ENCODE data around the gene UBR2.

UBR2 gene

GRCh38 chr6:42561986-42562385, 1.8 kb upstream of the UBR2 start:
- no peak overlapping the region for H3K4me3 ChIP-seq (ENCODE audit: low read length, poor library complexity, severe bottlenecking)
- H3K4me2 ChIP-seq (ENCODE audit: low read depth, low read length, poor library complexity, severe bottlenecking), result no peak overlapping the region
- H3K9ac ChIP-seq (ENCODE audit: low read depth, low read length, poor library complexity, severe bottlenecking), result no peak overlapping the region
- H3K36me3 ChIP-seq (ENCODE audit: insufficient read depth, low read length), result no peaks in the 10 kb centered on the region
- H2AFZ ChIP-seq (ENCODE audit: low read length), result no peak overlapping the region
- H3K79me2 ChIP-seq (ENCODE audit: insufficient read depth, low read length), result peaks cover 31% of the 10 kb centered on the region
- H4K20me1 ChIP-seq (ENCODE audit: insufficient read depth, low read length, poor library complexity, severe bottlenecking), result peaks cover 15% of the 10 kb centered on the region
- no peaks in the 10 kb centered on the region for H3K9me2 ChIP-seq (replicated peaks; ENCODE audit: low read depth, low read length)
- H3F3A ChIP-seq (ENCODE audit: low read depth), result no peaks in the 10 kb centered on the region
- peaks cover 19% of the 10 kb centered on the region for H3K4me1 ChIP-seq (ENCODE audit: insufficient read depth, low read length, poor library complexity, severe bottlenecking)
- TF ChIP-seq CTCF (conservative IDR thresholded peaks at IDR 0.05; ENCODE audit: low read length) (no peak), EZH2phosphoT487 (IDR thresholded peaks at IDR 0.05; ENCODE audit: borderline replicate concordance) (no peak)
- H3K9me3 ChIP-seq (ENCODE audit: insufficient read depth, low read depth, low read length), result no peaks in the 10 kb centered on the region
- H3K27me3 ChIP-seq (ENCODE audit: insufficient read depth, low read length, poor library complexity, severe bottlenecking), result no peaks in the 10 kb centered on the region

GRCh38 chr6:42562788-42563405, 932 bp upstream of the UBR2 start:
- H3K36me3 ChIP-seq (ENCODE audit: insufficient read depth, low read length), result no peaks in the 10 kb centered on the region
- peaks cover 15% of the 10 kb centered on the region for H4K20me1 ChIP-seq (ENCODE audit: insufficient read depth, low read length, poor library complexity, severe bottlenecking)
- H3K9me3 ChIP-seq (ENCODE audit: insufficient read depth, low read depth, low read length), result no peaks in the 10 kb centered on the region
- peak overlapping the region; percentile 83 for H2AFZ ChIP-seq (ENCODE audit: low read length)
- no peak overlapping the region for H3K9ac ChIP-seq (ENCODE audit: low read depth, low read length, poor library complexity, severe bottlenecking)
- no peaks in the 10 kb centered on the region for H3K27me3 ChIP-seq (ENCODE audit: insufficient read depth, low read length, poor library complexity, severe bottlenecking)
- H3K4me2 ChIP-seq (ENCODE audit: low read depth, low read length, poor library complexity, severe bottlenecking), result peak overlapping the region; percentile 73
- peak overlapping the region; percentile 79 for H3K4me3 ChIP-seq (ENCODE audit: low read length, poor library complexity, severe bottlenecking)
- peaks cover 23% of the 10 kb centered on the region for H3K4me1 ChIP-seq (ENCODE audit: insufficient read depth, low read length, poor library complexity, severe bottlenecking)
- H3K79me2 ChIP-seq (ENCODE audit: insufficient read depth, low read length), result peaks cover 40% of the 10 kb centered on the region
- H3K9me2 ChIP-seq (replicated peaks; ENCODE audit: low read depth, low read length), result no peaks in the 10 kb centered on the region
- no peak for TF ChIP-seq CTCF (conservative IDR thresholded peaks at IDR 0.05; ENCODE audit: low read length)
- no peak for TF ChIP-seq EZH2phosphoT487 (IDR thresholded peaks at IDR 0.05; ENCODE audit: borderline replicate concordance)
- no peaks in the 10 kb centered on the region for H3F3A ChIP-seq (ENCODE audit: low read depth)

GRCh38 chr6:42564506-42564825, 637 bp downstream of the UBR2 start:
- H3K9me3 ChIP-seq (ENCODE audit: insufficient read depth, low read depth, low read length), result no peaks in the 10 kb centered on the region
- TF ChIP-seq CTCF (conservative IDR thresholded peaks at IDR 0.05; ENCODE audit: low read length) (no peak), EZH2phosphoT487 (IDR thresholded peaks at IDR 0.05; ENCODE audit: borderline replicate concordance) (no peak)
- peak overlapping the region; percentile 99 for H3K4me2 ChIP-seq (ENCODE audit: low read depth, low read length, poor library complexity, severe bottlenecking)
- peak overlapping the region; percentile 79 for H3K4me3 ChIP-seq (ENCODE audit: low read length, poor library complexity, severe bottlenecking)
- H3K27me3 ChIP-seq (ENCODE audit: insufficient read depth, low read length, poor library complexity, severe bottlenecking), result no peaks in the 10 kb centered on the region
- peak overlapping the region; percentile 72 for H2AFZ ChIP-seq (ENCODE audit: low read length)
- peaks cover 29% of the 10 kb centered on the region for H3K4me1 ChIP-seq (ENCODE audit: insufficient read depth, low read length, poor library complexity, severe bottlenecking)
- no peaks in the 10 kb centered on the region for H3K9me2 ChIP-seq (replicated peaks; ENCODE audit: low read depth, low read length)
- no peaks in the 10 kb centered on the region; the same call in 1 of the 2 replicates for H3F3A ChIP-seq (ENCODE audit: low read depth)
- peaks cover 52% of the 10 kb centered on the region for H3K79me2 ChIP-seq (ENCODE audit: insufficient read depth, low read length)
- no peaks in the 10 kb centered on the region for H3K36me3 ChIP-seq (ENCODE audit: insufficient read depth, low read length)
- peak overlapping the region; percentile 88 for H3K9ac ChIP-seq (ENCODE audit: low read depth, low read length, poor library complexity, severe bottlenecking)
- H4K20me1 ChIP-seq (ENCODE audit: insufficient read depth, low read length, poor library complexity, severe bottlenecking), result peaks cover 15% of the 10 kb centered on the region

All from Loucy (cell line).